Activated CD8-positive, alpha-beta memory T cell treated with anti-CD3 and anti-CD28 coated beads for 48 hours (primary cell): ENCODE results near the gene CYP1B1.

Experiments
- DNase-seq, 3 experiments: peaks; one replicate each; pipeline ENCODE4 v3.0.0-alpha.2; 2020; ENCODE audit warnings: low read depth in 2 of 3, low spot score in 2 of 3

CYP1B1 gene

DNA sequence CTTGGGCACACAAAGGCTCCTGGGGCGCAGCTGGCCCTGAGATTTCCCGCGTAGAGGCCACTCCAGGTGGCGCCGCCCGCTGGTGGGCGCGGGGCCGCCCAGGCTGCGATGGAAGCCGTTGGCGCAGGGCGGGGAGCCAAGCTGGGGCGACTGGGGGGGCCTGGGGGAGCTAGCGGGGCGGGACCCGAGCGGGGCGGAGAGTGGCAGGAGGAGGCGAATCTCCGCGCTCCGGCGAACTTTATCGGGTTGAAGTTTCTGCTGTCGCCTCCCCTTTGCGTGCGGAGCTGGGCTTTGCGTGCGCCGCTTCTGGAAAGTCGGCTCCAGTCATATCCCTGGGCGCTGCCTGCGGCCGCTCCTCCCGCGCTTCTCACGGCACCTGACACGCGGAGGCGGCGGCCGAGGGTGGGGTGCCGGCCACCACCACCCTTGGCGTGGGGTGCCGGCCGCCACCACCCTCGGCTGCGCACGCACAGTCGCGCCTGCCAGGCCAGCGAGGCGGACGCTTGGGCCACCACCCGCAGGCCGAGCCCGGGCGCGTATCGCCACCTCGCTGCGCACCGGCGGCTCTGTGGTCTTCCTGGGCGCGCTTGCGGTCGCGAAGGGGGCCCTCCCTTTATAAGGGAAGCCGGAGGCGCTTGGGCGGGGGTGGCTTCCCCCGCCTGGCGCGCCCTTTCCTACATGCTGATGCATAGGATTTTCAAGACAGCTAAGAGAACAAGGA lies 919 bp upstream of the CYP1B1 start:
- DNase-seq: peak; percentile 47 to 77 (median 59)

DNA sequence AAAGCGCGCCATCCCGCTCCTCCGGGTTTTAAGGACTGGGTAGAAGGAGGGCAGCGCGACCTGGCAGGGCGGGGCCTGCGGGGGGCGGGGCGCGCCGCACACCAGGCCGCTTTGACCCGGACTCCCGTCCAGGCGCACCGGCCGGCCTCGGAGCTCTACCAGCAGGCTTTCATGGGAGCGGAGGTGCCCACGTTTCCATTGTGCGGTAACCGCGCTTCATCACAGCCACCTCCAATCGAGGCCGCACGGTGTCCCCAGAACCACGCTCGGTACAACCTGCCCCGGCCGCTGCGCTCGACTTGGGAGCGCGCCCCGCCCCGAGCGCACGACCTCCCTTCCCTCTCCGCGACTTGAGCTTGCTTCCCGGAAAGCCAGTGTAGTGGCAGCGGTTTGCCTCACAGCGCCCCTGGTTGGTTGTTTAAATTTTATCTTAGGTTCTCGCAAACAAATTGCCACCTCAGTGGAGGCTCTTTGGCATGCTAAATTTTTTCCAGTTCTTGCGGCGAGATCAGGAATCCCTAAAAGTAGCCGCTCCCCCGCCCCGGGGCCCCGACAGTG lies 280 bp upstream of the CYP1B1 start:
- DNase-seq: peak; percentile 40 to 50 (median 48)

DNA sequence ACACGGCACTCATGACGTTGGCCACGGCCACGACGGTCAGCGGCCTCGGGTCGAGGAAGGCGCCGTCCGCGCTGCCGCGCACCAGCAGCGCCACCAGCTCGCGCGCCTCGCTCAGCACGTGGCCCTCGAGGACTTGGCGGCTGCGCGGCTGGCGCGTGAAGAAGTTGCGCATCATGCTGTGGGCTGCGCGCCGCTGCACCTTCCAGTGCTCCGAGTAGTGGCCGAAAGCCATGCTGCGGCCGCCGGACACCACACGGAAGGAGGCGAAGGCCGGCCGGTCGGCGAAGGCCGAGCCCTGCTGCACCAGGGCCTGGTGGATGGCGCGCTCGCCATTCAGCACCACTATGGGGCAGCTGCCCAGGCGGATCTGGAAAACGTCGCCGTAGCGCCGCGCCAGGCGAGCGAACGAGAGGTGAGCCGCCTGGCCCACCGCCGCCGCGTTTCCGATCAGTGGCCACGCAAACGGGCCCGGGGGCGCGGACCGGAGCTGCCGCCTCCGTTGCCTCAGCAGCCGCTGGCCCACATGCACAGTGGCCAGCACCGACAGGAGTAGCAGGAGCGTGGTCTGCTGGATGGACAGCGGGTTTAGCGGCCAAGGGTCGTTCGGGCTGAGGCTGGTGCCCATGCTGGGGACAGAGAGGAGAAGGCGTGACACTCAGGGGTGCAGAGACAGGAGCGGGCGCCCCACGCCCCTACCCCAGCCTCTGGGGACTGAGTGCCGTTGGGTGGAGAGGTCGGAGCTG lies 1.0 kb downstream of the CYP1B1 start:
- no peak for DNase-seq

DNA sequence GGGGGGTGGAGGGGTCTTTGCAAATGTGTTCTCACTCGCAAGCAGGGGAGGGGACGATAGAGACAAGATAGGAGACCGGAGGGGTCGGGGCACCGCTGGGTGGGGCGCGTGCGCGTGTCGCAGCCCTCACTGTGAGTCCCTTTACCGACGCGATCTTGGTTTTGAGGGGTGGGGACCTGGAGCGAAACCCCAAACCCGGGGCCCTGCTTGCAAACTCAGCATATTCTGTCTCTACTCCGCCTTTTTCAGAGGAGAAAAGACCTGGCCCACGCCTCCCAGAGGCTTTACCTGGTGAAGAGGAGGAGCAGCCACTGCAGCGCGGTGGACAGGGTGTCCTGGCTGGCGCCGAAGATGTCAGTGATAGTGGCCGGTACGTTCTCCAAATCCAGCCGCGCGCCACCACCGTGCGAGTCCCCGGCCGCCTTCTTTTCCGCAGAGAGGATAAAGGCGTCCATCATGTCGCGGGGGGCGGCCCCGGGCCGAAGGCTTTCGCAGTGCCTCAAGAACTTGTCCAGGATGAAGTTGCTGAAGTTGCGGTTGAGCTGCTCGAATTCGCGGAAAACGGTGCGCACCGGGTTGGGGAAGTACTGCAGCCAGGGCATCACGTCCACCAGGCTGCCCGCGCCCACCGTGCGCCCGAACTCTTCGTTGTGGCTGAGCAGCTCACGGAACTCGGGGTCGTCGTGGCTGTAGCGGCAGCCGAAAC lies 1.7 kb downstream of the CYP1B1 start:
- no peak for DNase-seq

DNA sequence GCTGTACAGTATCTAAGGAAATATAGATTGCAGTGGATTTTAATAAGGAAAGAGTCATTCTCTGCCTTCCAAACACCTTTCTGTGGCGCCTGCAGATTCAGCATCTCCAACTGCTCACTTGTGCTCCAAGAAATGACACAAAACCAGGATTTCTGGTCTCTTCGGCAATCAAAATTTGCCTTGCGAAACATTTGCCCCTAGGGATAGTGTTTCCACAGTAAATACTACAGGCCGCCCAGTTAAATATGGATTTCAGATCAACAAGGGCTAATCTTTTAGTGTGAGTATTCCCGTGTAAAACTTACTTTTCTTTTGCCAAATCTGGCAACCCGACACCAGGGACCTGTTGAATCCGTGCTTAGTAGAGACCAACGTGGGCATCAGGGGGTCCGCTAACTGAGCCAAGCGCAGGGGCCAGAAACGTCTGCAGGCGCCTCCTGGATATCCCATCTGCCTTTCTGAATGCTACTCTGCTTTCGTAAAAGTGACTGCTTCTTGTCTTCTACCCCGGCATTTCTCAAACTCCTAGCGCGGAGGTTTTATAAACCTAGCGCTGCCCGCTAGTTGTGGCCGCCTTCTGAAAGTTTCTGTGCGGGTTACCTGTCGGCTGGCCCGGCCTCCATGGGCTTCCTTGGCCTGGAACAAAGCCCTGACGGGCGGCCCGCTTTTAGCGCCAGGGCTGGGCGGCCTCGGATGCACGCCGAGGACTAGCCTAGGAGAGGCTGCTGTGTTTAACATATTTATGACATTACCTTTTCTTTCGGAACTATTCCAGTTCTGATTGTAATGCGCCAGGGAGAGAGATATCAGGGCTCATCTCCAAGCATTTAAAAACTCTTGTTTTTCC lies 2.5 kb downstream of the CYP1B1 start:
- no peak for DNase-seq

DNA sequence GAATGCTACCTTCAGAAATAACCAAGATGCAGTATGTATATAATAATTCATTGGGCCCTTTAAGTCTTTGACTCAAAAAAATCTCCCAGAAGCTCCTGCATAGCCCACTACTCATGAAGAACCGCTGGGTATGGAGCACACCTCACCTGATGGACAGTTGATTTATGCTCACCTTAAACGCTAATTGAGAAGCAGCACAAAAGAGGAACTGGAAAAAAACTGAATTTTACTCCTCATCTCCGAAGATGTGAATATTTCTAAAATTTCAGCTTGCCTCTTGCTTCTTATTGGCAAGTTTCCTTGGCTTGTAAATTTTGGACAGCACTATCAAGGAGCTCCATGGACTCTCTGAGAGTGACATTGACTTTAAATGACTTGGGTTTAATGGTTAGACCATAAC lies 5.5 kb downstream of the CYP1B1 start:
- no peak for DNase-seq

DNA sequence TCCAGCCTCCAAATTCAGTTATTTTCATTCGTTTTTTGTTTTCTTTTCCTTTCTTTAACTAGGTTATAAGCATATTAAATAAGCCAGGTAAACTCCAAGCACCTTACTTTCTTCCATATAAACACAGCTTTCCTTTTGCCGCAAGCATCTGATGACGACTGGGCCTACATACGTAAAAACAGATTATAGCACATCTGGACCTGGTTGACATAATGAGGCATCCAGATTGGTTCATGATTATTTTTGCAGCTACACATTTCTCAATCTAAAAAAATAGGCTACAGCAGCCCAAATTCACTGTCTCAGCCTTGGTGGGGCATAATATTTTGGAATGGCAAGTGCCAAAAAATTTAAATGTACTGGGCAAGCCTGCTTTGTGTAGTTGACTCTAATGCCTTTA lies 7.7 kb downstream of the CYP1B1 start:
- no peak for DNase-seq

DNA sequence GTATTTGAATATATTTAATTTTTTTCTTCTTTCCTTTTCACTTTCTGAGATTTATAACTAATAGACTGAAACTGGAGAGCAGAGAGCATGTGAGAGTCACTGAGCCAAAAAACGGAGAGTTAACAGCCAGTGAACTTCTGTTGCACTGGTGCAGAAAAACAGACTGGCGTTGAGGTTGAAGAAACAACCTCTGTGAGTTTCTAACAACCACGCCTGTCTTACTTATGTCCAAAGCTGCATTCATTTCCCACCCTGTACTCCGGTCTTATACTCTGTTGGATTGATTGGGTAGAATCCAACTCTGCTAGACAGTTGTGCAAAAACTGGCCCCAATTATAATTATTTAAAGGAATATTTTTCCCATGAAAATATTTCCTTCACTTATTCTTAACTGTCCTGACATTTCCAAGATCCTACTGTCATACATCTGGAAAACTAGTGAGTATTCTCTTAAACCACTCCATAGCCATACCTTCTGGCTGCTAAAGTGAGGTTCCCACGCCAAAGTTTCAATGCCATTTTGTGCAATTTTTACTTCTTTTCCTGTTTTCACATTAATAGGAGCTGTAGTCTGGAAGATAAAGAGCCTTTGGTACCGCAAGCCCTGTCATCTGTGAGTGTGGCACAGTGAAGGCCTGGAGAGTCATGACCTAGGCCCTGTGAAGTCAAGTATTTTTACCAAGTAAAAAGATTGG lies 9.4 kb downstream of the CYP1B1 start:
- no peak for DNase-seq

DNA sequence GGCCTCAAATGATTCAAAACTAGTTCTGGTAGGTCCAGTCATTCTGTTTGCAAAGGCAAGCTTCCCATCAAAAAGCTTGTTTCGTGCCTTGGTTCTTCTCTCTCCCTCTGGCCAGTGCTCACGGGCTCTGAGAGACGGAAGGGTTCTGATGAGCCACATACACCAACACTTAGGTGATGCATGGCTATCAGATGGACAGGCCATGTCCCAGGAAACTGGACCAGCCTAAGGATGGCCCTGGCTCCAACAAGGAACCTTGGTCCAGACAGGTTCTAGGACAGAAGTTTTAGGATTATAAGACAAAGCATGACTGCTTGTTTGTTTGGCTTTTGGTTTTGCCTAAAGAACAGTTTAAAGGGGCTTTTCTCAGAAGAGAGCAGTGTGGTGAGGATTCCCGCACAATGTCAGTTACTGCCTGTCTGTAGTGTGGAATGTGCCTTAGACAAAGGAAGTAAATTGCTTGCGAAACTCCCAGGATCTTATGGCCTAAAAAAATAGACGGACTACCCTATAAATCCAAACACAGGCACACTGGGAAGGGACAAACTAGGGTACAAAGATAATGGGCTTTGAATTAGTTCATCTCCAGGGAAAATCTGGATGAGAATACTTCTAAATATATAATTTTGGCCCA lies 10.3 kb downstream of the CYP1B1 start:
- no peak for DNase-seq

DNA sequence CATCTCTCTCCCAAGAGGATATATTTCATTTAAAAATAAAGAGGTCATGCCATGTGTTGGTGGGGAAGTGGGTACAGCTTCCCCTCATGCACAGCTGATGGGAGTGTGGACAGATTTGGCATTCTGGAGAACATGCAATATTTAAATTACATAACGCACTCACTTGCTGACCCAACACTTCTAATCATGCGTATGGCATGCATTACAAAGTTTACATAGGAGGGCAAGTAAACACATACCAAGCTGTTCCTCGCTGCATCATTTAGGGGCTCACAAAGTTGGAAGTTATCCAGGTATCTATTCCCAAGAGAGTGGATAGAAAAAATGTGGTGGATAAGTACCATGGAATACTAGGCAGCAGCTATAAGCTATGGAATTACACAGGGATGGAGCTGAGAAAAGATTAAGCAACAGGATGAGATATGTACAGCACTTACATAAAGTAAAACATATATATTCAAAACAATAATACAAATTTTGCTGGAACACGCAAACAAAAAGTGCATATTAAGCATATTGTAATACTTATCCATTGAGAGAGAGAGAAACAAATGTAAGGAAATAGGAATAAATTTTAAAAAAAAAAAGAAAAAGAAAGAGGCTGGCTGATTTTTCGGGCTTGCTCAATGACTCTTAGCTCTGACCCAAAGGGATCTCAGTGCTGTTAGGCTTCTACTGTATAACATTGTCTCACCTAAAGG lies 11.0 kb downstream of the CYP1B1 start:
- no peak for DNase-seq

DNA sequence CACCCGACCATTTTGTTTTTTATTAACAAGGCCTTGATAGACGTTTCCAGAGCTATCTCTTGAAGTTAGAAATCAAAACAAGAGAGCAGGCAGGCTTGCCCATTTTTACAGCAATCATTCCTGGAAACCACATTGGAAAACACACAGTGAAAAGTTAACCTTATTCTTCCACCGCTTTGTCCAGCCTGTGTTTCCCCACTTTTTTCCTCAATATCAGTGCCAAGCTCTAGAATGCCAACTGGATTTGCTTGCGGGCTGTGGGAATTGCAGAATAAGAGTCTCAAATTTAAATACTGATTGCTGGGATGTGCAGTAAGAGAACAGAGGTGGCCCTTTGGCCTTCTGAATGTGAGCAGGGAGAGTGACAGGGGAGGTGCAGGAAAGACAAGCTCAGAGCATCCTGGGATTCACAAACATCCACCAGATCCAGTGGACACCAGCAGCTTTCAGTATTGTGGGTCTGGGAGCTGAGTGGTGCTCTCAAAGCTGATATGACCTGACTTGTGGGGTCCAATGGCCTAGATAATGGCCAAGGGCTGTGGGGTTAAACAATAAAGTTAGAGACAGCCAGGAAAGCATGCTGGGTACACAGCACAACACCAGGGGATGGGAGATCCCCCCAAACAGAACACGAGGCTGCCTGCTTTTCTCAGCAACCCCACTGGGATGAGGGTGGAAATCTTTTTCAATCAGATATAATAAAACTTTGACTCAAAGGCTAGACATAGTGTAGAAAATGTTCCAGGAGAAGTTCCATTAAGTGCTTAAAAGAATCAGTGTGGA lies 15.5 kb downstream of the CYP1B1 start:
- DNase-seq: no peak

DNA sequence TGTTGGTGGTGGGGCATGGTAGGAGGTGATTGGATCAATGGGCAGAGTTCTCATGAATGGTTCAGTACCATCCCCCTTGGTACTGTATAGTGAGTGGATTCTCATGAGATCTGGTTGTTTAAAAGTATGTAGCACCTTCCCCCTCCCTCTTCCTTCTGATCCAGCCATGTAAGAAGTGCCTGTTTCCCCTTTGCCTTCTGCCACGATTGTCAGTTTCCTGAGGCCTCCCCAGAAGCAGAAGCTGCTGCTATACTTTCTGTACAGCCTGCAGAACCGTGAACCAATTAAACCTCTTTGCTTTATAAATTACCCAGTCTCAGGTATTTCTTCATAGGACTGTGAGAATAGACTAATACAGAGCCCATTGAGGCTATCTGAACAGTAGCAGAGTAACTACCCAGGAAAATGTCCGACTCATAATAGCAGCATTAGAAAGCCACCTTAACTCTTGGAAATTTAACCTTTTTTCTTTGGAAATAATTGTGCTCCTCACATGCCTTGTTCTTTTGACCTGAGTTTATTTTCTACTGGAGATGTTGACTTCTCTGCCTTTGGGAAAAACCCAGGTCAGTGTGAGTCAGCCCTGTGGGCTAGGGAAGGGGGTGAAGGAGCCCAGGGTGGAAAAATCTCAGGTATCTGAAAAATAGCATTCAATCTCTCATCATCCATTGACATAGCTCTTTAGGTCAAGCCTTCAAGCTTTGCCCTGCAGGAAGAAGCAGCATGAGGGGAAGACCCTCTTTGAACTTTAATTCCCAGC lies 18.1 kb downstream of the CYP1B1 start:
- DNase-seq: no peak

DNA sequence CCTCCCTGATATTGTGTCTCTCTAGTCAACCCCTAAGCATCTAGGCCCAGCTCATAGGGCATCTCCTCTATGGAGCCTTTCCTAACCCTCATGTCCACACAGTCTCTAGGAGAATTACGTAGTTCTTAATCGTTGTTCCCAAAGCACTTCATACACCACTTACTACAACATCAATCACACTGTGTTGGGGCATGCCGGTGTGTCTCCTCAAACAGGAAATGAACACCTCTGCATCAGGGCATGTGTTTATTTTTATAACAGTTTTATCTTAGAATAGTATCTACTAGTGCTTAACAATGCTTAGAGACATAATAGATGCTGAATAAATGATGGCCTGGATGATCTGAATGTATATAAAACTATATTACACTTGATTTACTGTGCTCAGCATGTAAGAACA lies 19.7 kb downstream of the CYP1B1 start:
- no peak for DNase-seq

DNA sequence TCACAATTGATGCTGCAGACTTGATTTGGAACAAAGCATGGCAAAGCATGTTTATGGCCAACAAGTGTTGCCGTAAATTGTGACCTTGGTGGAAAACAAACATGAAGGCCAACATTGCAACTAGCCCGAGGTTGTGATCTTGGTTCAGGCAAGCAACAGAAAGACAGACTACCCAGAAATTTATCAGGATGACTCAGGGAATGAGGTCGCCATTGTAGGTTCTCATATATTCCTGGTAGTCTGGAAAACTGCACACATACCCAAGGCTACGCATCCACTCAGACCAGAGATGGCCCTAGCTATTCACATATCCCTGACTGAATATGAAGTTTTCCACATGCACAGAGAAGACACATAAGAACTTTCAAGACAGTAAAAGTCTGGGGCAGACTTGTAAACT lies 30.1 kb downstream of the CYP1B1 start:
- no peak for DNase-seq

DNA sequence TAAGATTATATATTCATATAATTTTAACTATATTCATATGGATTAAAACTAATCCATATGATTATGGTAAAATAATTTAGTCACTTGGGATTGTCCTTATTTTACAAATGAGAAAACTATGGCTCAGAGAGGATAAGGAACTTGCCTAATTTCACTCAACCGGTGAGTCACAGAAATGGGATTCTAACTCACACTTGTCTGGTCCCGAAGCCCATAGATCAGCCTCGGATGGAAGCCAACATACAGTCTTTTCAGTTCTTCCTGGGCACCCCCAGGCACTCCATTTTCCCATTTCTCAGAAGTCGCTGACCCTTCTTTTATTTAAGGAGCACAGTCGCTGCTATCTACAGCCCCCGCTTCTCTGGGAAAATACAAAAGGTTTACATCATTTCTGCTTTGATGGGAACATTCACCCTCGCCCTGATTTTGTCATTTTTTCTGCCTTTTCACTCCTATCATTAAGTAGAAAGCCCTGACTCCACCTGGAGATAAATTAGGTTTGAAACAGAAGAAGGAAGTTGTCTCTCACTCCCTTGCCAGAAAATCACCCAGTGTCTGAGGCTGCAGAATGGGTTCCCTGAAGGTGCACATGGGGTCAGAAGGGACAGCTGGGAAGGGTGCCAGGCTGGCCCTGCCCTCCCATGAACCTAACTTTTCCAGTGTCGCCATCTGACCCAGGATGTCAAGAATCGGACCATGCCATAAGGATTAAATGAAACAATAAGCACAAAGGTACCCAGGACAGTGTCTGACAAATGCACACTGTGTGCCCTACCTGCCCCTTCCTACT lies 36.6 kb downstream of the CYP1B1 start:
- DNase-seq: no peak

DNA sequence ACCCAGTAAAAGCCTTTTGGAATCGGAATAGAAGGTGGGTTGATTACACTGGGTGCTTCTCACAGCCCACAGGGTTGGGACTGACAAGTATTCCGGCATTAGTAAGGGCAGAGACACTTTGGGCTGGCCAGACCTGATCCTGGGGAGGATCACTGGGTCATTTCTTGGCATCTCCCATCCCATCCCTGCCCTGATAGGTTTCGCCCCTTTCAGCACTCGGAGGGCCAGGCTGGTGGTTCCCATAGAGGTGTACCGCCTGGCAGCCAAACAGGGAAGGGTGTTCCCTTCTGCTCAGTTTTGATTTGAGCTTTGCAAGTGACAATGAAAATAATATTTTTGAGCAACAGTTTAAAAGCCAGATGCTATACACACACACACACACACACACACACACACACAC lies 37.3 kb downstream of the CYP1B1 start:
- no peak for DNase-seq
